ENCODE measurements around the gene PRKAG2. TPM values are rescaled to one million over a fixed set of nuclear protein-coding genes. Genes with fewer than 3 reads are reported as not detected.
A peak's percentile ranks its signal among the peaks of the same experiment; 100 is the strongest.

The PRKAG2 gene
- total and polyA plus RNA-seq, 5 experiments from 2014 or later = 29.5 to 63.5 (median 34.1) TPM

DNA sequence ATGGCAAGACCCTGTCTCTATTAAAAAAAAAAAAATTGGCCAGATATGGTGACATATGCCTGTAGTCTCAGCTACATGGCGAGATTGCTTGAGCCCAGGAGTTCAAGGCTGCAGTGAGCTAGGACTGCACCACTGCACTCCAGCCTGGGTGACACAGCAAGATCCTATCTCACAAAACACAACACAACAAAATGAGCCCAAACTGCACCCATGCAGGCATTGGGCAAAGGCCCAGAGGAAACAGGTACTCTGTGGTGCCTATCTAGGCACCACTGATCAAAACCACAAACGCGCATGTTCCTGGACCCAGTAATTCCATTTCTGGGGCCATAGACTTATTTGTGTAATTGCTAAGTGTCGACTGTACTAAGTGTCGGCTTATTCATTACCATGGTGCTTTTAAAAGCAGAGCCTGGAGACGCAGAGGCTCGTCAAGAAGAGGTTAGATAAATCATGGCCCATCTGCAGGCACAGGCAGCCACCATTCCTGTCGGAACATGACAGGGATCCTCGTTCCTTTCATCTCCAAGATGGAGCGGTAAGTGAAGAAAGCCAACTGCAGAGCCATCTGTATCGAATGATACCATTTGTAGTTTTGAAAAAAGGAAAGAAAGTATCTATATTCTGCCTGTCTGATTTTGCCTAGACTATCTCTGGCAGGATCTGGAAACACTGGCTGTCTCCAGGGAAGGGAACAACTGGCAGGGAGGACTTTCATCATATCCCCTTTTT lies 196.9 kb downstream of the PRKAG2 start:
- H3K36me3 Mint-ChIP-seq = peaks cover 0 to 9% (median 5%) of the 10 kb centered on the region in 3 donors
- H3K27ac Mint-ChIP-seq = peak overlapping the region in 6 of 10 donors; percentile 22 to 85 (median 68)
- no peak for DNase-seq
- no peaks in the 10 kb centered on the region for H3K27me3 Mint-ChIP-seq
- peaks cover 25 to 45% (median 40%) of the 10 kb centered on the region in 4 donors for H3K4me1 Mint-ChIP-seq
- POLR2A ChIA-PET = interaction anchor here (1.2 kb wide), 1 partner anchor 18 kb away, joined by 3 read pairs; no protein-coding TSS in a partner anchor
- peak overlapping the region in 1 of 10 donors; percentile 49 for H3K4me3 Mint-ChIP-seq
- no peak for ATAC-seq
- no peaks in the 10 kb centered on the region for H3K9me3 Mint-ChIP-seq

- H3K36me3 Mint-ChIP-seq = peaks cover 0 to 18% (median 9%) of the 10 kb centered on the region in 3 donors
- DNase-seq (peak in 2 of 10 donors; percentile 2 to 18), ATAC-seq (peak; percentile 50 to 58)
- H3K27me3 Mint-ChIP-seq = no peaks in the 10 kb centered on the region
- H3K4me1 Mint-ChIP-seq = peaks cover 25 to 45% (median 40%) of the 10 kb centered on the region in 4 donors
- POLR2A ChIA-PET = no interaction called here
- H3K9me3 Mint-ChIP-seq = no peaks in the 10 kb centered on the region
- H3K4me3 Mint-ChIP-seq = peak overlapping the region in 8 of 10 donors; percentile 19 to 71 (median 64)
- peak overlapping the region in 8 of 10 donors; percentile 22 to 88 (median 69) for H3K27ac Mint-ChIP-seq
These were observed 197.7 kb downstream of the PRKAG2 start for GRCh38 chr7:151679071-151679708.

DNA sequence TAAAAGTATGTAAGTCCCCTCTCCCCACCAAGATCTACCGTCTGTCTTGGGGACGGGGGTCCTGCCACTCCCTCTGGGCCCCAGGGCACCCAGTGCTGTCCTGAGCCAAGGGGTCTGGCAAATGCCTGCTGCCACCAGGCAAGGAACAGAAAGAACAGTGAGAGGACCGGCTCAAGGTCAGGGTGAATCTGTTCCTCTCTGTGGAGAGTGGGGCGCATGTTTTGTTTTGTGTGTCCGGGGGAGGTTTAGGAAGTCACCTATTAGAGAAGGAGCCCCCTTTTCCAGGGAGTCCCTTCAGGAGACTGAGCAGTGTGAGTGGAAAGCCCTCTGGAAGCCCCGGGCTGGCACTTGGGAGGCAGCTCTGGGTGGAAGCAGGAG lies 198.7 kb downstream of the PRKAG2 start:
- ATAC-seq (no peak), DNase-seq (no peak)
- Mint-ChIP-seq H3K27me3 (no peaks in the 10 kb centered on the region), H3K27ac (peak overlapping the region in 4 of 10 donors; percentile 53 to 86 (median 61)), H3K4me1 (peaks cover 27 to 46% (median 41%) of the 10 kb centered on the region in 4 donors), H3K4me3 (peak overlapping the region in 5 of 10 donors; percentile 19 to 71 (median 46)), H3K36me3 (peaks cover 0 to 27% (median 10%) of the 10 kb centered on the region in 3 donors), H3K9me3 (no peaks in the 10 kb centered on the region)
- POLR2A ChIA-PET = no interaction called here

DNA sequence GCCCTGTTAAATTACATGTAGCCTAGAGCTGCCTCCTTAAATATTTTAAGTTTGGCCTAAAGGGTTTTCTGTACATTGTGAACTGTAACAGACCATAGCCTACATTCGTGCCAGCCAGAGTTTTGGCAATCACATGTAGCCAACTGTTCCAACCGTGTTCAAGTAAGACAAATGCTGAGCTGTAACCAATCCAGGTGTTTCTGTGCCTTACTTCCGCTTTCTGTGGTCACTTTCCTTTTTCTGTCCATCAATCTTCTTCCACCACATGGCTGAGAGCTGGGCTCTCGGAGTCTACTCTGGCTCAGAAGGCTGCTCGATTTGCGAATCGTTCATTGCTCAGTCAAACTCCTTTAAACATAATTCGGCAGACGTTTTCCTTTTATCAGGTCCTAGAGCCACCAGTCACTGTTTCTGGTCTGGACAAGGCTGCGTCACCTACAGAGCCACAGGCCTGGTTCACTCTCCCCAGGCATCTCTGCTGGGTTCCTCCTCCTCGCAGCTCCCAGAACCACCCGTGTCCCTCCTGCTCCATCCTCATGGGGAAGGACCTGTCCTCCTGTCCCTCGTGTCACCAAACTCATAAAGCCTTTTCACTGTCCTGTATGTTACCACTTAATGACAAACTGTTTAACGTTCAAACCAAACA lies 199.2 kb downstream of the PRKAG2 start:
- POLR2A ChIA-PET = no interaction called here
- Mint-ChIP-seq H3K4me1 (peaks cover 27 to 48% (median 41%) of the 10 kb centered on the region in 4 donors), H3K9me3 (no peaks in the 10 kb centered on the region), H3K27me3 (no peaks in the 10 kb centered on the region), H3K36me3 (peaks cover 0 to 32% (median 10%) of the 10 kb centered on the region in 3 donors), H3K27ac (peak overlapping the region in 5 of 10 donors; percentile 57 to 86 (median 69)), H3K4me3 (peak overlapping the region in 3 of 10 donors; percentile 38 to 71 (median 50))
- ATAC-seq (no peak), DNase-seq (no peak)

DNA sequence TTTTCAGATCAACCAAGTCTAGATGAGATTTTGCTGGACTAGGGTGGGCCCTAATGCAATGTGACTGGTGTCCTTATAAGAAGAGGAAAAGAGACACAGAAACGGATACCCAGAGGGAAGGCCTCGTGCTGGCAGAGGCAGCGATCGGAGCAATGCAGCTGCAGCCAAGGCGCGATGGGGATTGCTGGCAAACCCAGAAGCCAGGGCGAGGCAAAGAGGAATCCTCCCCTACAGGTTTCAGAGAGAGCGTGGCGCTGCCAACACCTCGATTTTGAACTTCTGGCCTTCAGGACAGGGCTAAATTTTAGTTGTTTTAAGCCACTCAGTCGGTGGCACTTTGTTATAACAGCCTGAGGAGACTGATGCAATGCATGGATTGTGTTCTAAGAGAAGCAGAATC lies 200.2 kb downstream of the PRKAG2 start:
- H3K36me3 Mint-ChIP-seq = peaks cover 0 to 41% (median 12%) of the 10 kb centered on the region in 3 donors
- POLR2A ChIA-PET = no interaction called here
- peaks cover 25 to 46% (median 39%) of the 10 kb centered on the region in 4 donors for H3K4me1 Mint-ChIP-seq
- H3K27me3 Mint-ChIP-seq = no peaks in the 10 kb centered on the region
- no peak for DNase-seq
- H3K4me3 Mint-ChIP-seq = no peak overlapping the region
- no peak overlapping the region for H3K27ac Mint-ChIP-seq
- H3K9me3 Mint-ChIP-seq = no peaks in the 10 kb centered on the region
- no peak for ATAC-seq

- POLR2A ChIA-PET = no interaction called here
- H3K27ac Mint-ChIP-seq = peak overlapping the region in 1 of 10 donors; percentile 79
- H3K9me3 Mint-ChIP-seq = peaks cover 0 to 3% (median 0%) of the 10 kb centered on the region in 9 donors
These were observed 201.6 kb downstream of the PRKAG2 start for GRCh38 chr7:151675196-151675920.

GRCh38 chr7:151674161-151674920 lies 202.6 kb downstream of the PRKAG2 start:
- Mint-ChIP-seq H3K36me3 (peaks cover 3 to 52% (median 17%) of the 10 kb centered on the region in 3 donors), H3K4me1 (peaks cover 18 to 31% (median 23%) of the 10 kb centered on the region in 4 donors), H3K9me3 (peaks cover 0 to 9% (median 0%) of the 10 kb centered on the region in 9 donors), H3K27ac (no peak overlapping the region), H3K27me3 (no peaks in the 10 kb centered on the region), H3K4me3 (no peak overlapping the region)
- POLR2A ChIA-PET = no interaction called here
- no peak for DNase-seq
- no peak for ATAC-seq

More at GRCh38 chr7:151675196-151675920, 201.6 kb downstream of the PRKAG2 start:
- Mint-ChIP-seq H3K27me3 (no peaks in the 10 kb centered on the region), H3K36me3 (peaks cover 0 to 46% (median 15%) of the 10 kb centered on the region in 3 donors), H3K4me3 (no peak overlapping the region), H3K4me1 (peaks cover 21 to 35% (median 30%) of the 10 kb centered on the region in 4 donors)
- DNase-seq (no peak), ATAC-seq (no peak)

DNA sequence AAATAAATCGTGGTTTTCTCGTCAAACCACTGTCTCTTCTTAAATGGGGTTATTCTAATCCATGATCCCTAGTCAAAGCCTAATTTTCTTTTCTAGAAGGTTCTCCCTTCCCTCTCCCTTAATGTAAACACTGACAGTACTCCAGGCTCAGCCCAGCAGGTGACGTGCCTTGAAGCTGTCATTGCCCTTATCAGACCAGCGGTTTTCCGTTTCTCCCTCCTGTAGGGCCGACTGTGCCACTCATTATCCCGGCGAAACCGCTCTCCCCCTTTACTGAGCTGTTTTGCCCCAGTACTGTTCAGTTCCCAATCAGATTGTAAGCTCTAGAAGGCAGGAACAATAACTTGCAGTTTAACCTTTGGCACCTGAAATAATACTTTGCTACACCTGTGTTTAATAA lies 203.7 kb downstream of the PRKAG2 start:
- peaks cover 14 to 63% (median 28%) of the 10 kb centered on the region in 3 donors for H3K36me3 Mint-ChIP-seq
- DNase-seq (no peak), ATAC-seq (no peak)
- H3K9me3 Mint-ChIP-seq = peaks cover 0 to 11% (median 0%) of the 10 kb centered on the region in 9 donors
- peaks cover 9 to 22% (median 16%) of the 10 kb centered on the region in 4 donors for H3K4me1 Mint-ChIP-seq
- no peaks in the 10 kb centered on the region for H3K27me3 Mint-ChIP-seq
- H3K4me3 Mint-ChIP-seq = no peak overlapping the region
- POLR2A ChIA-PET = no interaction called here
- peak overlapping the region in 2 of 10 donors; percentile 7 to 83 for H3K27ac Mint-ChIP-seq

DNA sequence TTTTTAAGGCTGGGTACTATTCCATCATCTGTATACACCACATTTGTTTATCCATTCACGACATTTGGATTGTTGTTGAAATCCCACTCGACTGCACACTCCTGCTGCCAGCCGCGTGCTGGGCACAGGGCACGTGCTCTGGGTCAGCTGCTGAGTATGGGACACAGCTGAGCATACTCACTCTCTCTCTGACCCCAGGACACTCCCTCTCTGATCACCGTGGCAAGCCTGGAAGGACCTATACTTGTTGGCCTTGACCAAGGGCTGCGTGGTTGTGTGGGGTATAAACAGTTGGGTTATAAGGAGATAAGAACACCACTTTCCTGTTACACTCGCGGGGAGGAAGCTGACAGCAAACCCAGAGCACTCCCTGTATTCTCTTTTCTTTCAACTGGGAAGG lies 204.2 kb downstream of the PRKAG2 start:
- Mint-ChIP-seq H3K4me1 (peaks cover 6 to 20% (median 11%) of the 10 kb centered on the region in 4 donors), H3K36me3 (peaks cover 19 to 68% (median 32%) of the 10 kb centered on the region in 3 donors), H3K9me3 (peaks cover 0 to 16% (median 0%) of the 10 kb centered on the region in 9 donors), H3K4me3 (no peak overlapping the region), H3K27ac (peak overlapping the region in 1 of 10 donors; percentile 83), H3K27me3 (no peaks in the 10 kb centered on the region)
- DNase-seq = no peak
- ATAC-seq = no peak
- POLR2A ChIA-PET = no interaction called here

DNA sequence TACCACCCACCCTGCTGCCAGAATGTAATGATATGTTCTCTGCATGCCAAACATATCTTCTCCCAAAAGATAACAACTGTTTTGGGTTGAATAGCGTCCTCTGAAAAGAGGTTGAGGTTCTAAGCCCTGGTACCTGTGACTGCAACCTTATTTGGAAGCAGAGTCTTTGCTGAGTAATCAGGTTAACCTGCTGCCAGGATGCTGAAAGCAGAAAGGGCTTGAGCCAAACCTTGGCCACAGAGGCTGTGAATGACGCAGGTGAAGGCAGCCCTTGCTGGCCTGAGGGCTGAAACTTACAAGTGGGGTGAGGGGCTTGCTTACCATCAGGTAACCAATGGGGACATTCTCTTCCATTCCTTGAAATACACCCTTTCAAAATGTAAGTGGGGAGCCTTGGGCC lies 205.4 kb downstream of the PRKAG2 start:
- Mint-ChIP-seq H3K36me3 (peaks cover 27 to 78% (median 43%) of the 10 kb centered on the region in 3 donors), H3K4me1 (peaks cover 8 to 18% (median 10%) of the 10 kb centered on the region in 4 donors), H3K9me3 (peaks cover 0 to 20% (median 1%) of the 10 kb centered on the region in 9 donors), H3K27me3 (no peaks in the 10 kb centered on the region), H3K4me3 (no peak overlapping the region), H3K27ac (no peak overlapping the region)
- no peak for DNase-seq
- POLR2A ChIA-PET = no interaction called here
- ATAC-seq = no peak

- peaks cover 0 to 20% (median 1%) of the 10 kb centered on the region in 9 donors for H3K9me3 Mint-ChIP-seq
- POLR2A ChIA-PET = no interaction called here
- H3K36me3 Mint-ChIP-seq = peaks cover 27 to 68% (median 37%) of the 10 kb centered on the region in 3 donors
- H3K27me3 Mint-ChIP-seq = no peaks in the 10 kb centered on the region
- ATAC-seq = no peak
- peaks cover 8 to 17% (median 10%) of the 10 kb centered on the region in 4 donors for H3K4me1 Mint-ChIP-seq
- no peak overlapping the region for H3K4me3 Mint-ChIP-seq
- H3K27ac Mint-ChIP-seq = peak overlapping the region in 1 of 10 donors; percentile 31
- no peak for DNase-seq
These were observed 207.2 kb downstream of the PRKAG2 start for GRCh38 chr7:151669762-151670161.
